HUES64 (cell line): ENCODE data around the gene TMEM72.
A peak's percentile ranks its signal among the peaks of the same experiment; 100 is the strongest.

Experiments used
- H3K27ac ChIP-seq: 2 replicates; pipeline ENCODE4 v1.7.0; 2013; ENCODE audit warnings: low read depth, low read length, inconsistent platforms
- H3K27me3 ChIP-seq: 2 replicates; pipeline ENCODE4 v1.6.1; 2013; ENCODE audit warnings: mild to moderate bottlenecking, low read length; ENCODE audit not compliant: insufficient read depth
- H3K36me3 ChIP-seq: 2 replicates; pipeline ENCODE4 v1.6.1; 2013; ENCODE audit warnings: mild to moderate bottlenecking, low read length; ENCODE audit not compliant: insufficient read depth
- H3K4me1 ChIP-seq: 2 replicates; pipeline ENCODE4 v1.6.1; 2013; ENCODE audit warnings: mild to moderate bottlenecking, low read length, moderate library complexity; ENCODE audit not compliant: insufficient read depth
- H3K4me3 ChIP-seq: 2 replicates; pipeline ENCODE4 v1.5.1; 2013; ENCODE audit warnings: mild to moderate bottlenecking, low read length, moderate library complexity
- H3K9ac ChIP-seq: 2 replicates; pipeline ENCODE4 v1.6.1; 2013; ENCODE audit warnings: mild to moderate bottlenecking, low read depth, low read length
- H3K9me3 ChIP-seq: 2 replicates; pipeline ENCODE4 v1.6.1; 2013; ENCODE audit warnings: low read depth, low read length; ENCODE audit not compliant: insufficient read depth
- WGBS: fragments of 150-250, 120-280 bp; methylation state at CpG from one replicate; pipeline ENCODE4 v1.1.7; 2013; ENCODE audit warnings: missing lambda C conversion rate; 5-methylcytosine and 5-hydroxymethylcytosine counted together

The TMEM72 gene

GRCh38 chr10:44959247-44960087, 48.3 kb downstream of the TMEM72 start, which contains the start of gene RASSF4:
Gene RASSF4, plus strand, starts transcription at chr10:44959802. Its CDS starts 10,401 bp downstream, at chr10:44970203.
- Histone ChIP-seq H3K4me1 (peaks cover 49% of the 10 kb centered on the region), H3K27me3 (peaks cover 10% of the 10 kb centered on the region)
- 1% methylated on average over 73 of the region's 74 CpGs for WGBS

GRCh38 chr10:44960088-44960460, 48.9 kb downstream of the TMEM72 start:
- no peak overlapping the region for H3K27ac ChIP-seq
- WGBS: 27% methylated on average over 8 of the region's 8 CpGs
- H3K9me3 ChIP-seq: no peaks in the 10 kb centered on the region
- no peak overlapping the region for H3K9ac ChIP-seq
- H3K4me1 ChIP-seq: peaks cover 55% of the 10 kb centered on the region
- peak overlapping the region; percentile 66 for H3K4me3 ChIP-seq
- no peaks in the 10 kb centered on the region for H3K36me3 ChIP-seq
- H3K27me3 ChIP-seq: peaks cover 10% of the 10 kb centered on the region

More at GRCh38 chr10:44959247-44960087, 48.3 kb downstream of the TMEM72 start, which contains the start of gene RASSF4:
- Histone ChIP-seq H3K27ac (peak within 1 kb of the TSS; percentile 78; the same call in 1 of the 2 replicates), H3K9me3 (no peaks in the 10 kb centered on the region), H3K4me3 (peak within 1 kb of the TSS; percentile 86), H3K9ac (peak within 1 kb of the TSS; percentile 86), H3K36me3 (no peaks in the 10 kb centered on the region)

- no peak overlapping the region for H3K27ac ChIP-seq
- 75% methylated on average over 7 of the region's 7 CpGs for WGBS
- no peak overlapping the region for H3K9ac ChIP-seq
- no peaks in the 10 kb centered on the region for H3K9me3 ChIP-seq
- H3K36me3 ChIP-seq: no peaks in the 10 kb centered on the region
- H3K4me3 ChIP-seq: peak overlapping the region; percentile 66; the same call in 1 of the 2 replicates
- peaks cover 60% of the 10 kb centered on the region for H3K4me1 ChIP-seq
- H3K27me3 ChIP-seq: peaks cover 10% of the 10 kb centered on the region
Measured at GRCh38 chr10:44960482-44961229, 49.5 kb downstream of the TMEM72 start.

GRCh38 chr10:44961230-44961571, 50.1 kb downstream of the TMEM72 start:
- Histone ChIP-seq H3K36me3 (no peaks in the 10 kb centered on the region), H3K4me1 (peaks cover 66% of the 10 kb centered on the region), H3K4me3 (no peak overlapping the region), H3K9me3 (no peaks in the 10 kb centered on the region), H3K27me3 (peaks cover 10% of the 10 kb centered on the region), H3K27ac (no peak overlapping the region), H3K9ac (no peak overlapping the region)
- WGBS: 82% methylated on average over 4 of the region's 4 CpGs

- Histone ChIP-seq H3K4me1 (peaks cover 67% of the 10 kb centered on the region), H3K36me3 (no peaks in the 10 kb centered on the region), H3K9me3 (no peaks in the 10 kb centered on the region), H3K9ac (no peak overlapping the region), H3K4me3 (no peak overlapping the region), H3K27ac (no peak overlapping the region), H3K27me3 (peaks cover 10% of the 10 kb centered on the region)
- WGBS: 84% methylated on average over 11 of the region's 11 CpGs
Measured at GRCh38 chr10:44961931-44962750, 51.0 kb downstream of the TMEM72 start.

- no peak overlapping the region for H3K9ac ChIP-seq
- no peaks in the 10 kb centered on the region for H3K36me3 ChIP-seq
- no peak overlapping the region for H3K4me3 ChIP-seq
- peak overlapping the region; percentile 69; the same call in 1 of the 2 replicates for H3K27ac ChIP-seq
- H3K27me3 ChIP-seq: peaks cover 10% of the 10 kb centered on the region
- WGBS: 73% methylated on average over 19 of the region's 19 CpGs
- H3K9me3 ChIP-seq: no peaks in the 10 kb centered on the region
- H3K4me1 ChIP-seq: peaks cover 67% of the 10 kb centered on the region
Measured at GRCh38 chr10:44962870-44963738, 52.0 kb downstream of the TMEM72 start.

GRCh38 chr10:44963772-44964633, 52.9 kb downstream of the TMEM72 start:
- Histone ChIP-seq H3K27ac (peak overlapping the region; percentile 69), H3K27me3 (peaks cover 10% of the 10 kb centered on the region), H3K4me1 (peaks cover 58% of the 10 kb centered on the region), H3K36me3 (no peaks in the 10 kb centered on the region), H3K9me3 (no peaks in the 10 kb centered on the region), H3K4me3 (0 out of 2 replicates have a peak overlapping the region, but pooled peaks have one; percentile 4), H3K9ac (peak overlapping the region; percentile 62)
- WGBS: 49% methylated on average over 15 of the region's 15 CpGs

- H3K9me3 ChIP-seq: no peaks in the 10 kb centered on the region
- peak overlapping the region; percentile 32; the same call in 1 of the 2 replicates for H3K27ac ChIP-seq
- WGBS: no CpG with 5 or more reads among the region's 1 CpG
- no peak overlapping the region; the same call in 1 of the 2 replicates for H3K4me3 ChIP-seq
- no peaks in the 10 kb centered on the region for H3K36me3 ChIP-seq
- no peak overlapping the region for H3K9ac ChIP-seq
- H3K27me3 ChIP-seq: peaks cover 7% of the 10 kb centered on the region
- H3K4me1 ChIP-seq: peaks cover 56% of the 10 kb centered on the region
Measured at GRCh38 chr10:44965104-44965503, 54.0 kb downstream of the TMEM72 start.

GRCh38 chr10:44965651-44966097, 54.5 kb downstream of the TMEM72 start:
- H3K36me3 ChIP-seq: no peaks in the 10 kb centered on the region; the same call in 1 of the 2 replicates
- H3K9ac ChIP-seq: no peak overlapping the region
- no peaks in the 10 kb centered on the region for H3K9me3 ChIP-seq
- peaks cover 50% of the 10 kb centered on the region for H3K4me1 ChIP-seq
- WGBS: 87% methylated on average over 6 of the region's 6 CpGs
- peaks cover 1% of the 10 kb centered on the region; the same call in 1 of the 2 replicates for H3K27me3 ChIP-seq
- peak overlapping the region; percentile 32; the same call in 1 of the 2 replicates for H3K27ac ChIP-seq
- no peak overlapping the region for H3K4me3 ChIP-seq
